Activated CD8-positive, alpha-beta memory T cell treated with anti-CD3 and anti-CD28 coated beads, Interleukin-2, amount 10 ng/mL, durations not matched to agents 7 days and 5 days (primary cell): ENCODE data around the gene DLL1. TPM values are rescaled to one million over a fixed set of nuclear protein-coding genes. Genes with fewer than 3 reads are reported as not detected.
A peak's percentile ranks its signal among the peaks of the same experiment; 100 is the strongest.

Experiments
- ATAC-seq: fragments of 150-1000 bp; cut with Tn5 transposase; one replicate; pipeline ENCODE4 v1.10.0; 2021; ENCODE audit warnings: moderate library complexity
- CTCF ChIA-PET: fragments of 350-600 bp; sonication (Branson Sonifier 250); formaldehyde crosslinking; loops from one replicate; lab custom pipeline; 2021; ENCODE audit warnings: antibody characterized with exemption; lab: Charles Lee
- DNase-seq: peaks from one replicate; pipeline ENCODE4 v3.0.0-alpha.2; 2020
- H3K27ac Mint-ChIP-seq: one replicate; pipeline ENCODE4 v1.8.0; 2021; ENCODE audit warnings: mild to moderate bottlenecking, mixed read lengths
- H3K27me3 Mint-ChIP-seq: one replicate; pipeline ENCODE4 v1.8.0; 2021; ENCODE audit warnings: mixed read lengths
- H3K36me3 Mint-ChIP-seq: one replicate; pipeline ENCODE4 v1.8.0; 2021; ENCODE audit warnings: mild to moderate bottlenecking, mixed read lengths
- H3K4me1 Mint-ChIP-seq: one replicate; pipeline ENCODE4 v1.8.0; 2021; ENCODE audit warnings: mixed read lengths
- H3K4me3 Mint-ChIP-seq: one replicate; pipeline ENCODE4 v1.8.0; 2021; ENCODE audit warnings: mild to moderate bottlenecking, moderate library complexity, mixed read lengths
- H3K9me3 Mint-ChIP-seq: one replicate; pipeline ENCODE4 v1.8.0; 2022; ENCODE audit warnings: low read depth, mixed read lengths
- total RNA-seq, 2 experiments: library from RNA; stranded (reverse); gene quantifications; one replicate each; pipeline ENCODE4 v1.2.3, GENCODE V29; 2021

DLL1 gene
- total RNA-seq, 2 experiments from 2014 or later, result 0.37 to 1.2 TPM

GRCh38 chr6:170306324-170307079 is 15.6 kb upstream of the DLL1 start, which contains the start of gene FAM120B:
Gene FAM120B (plus strand): TSS chr6:170306758. CDS start chr6:170317391, 10,633 bp downstream.
- Mint-ChIP-seq H3K4me3 (peak within 1 kb of the TSS; percentile 93), H3K4me1 (peaks cover 33% of the 10 kb centered on the region), H3K9me3 (peaks cover 4% of the 10 kb centered on the region), H3K27ac (peak within 1 kb of the TSS; percentile 91), H3K27me3 (peaks cover 22% of the 10 kb centered on the region), H3K36me3 (peaks cover 16% of the 10 kb centered on the region)
- DNase-seq (peak; percentile 96), ATAC-seq (peak; percentile 96)
- CTCF ChIA-PET, result interaction anchor here (1.4 kb wide), 1 partner anchor 211 kb away, joined by 5 read pairs; no protein-coding TSS in a partner anchor

- H3K4me3 Mint-ChIP-seq, result peak overlapping the region; percentile 93
- H3K36me3 Mint-ChIP-seq, result peaks cover 13% of the 10 kb centered on the region
- peaks cover 30% of the 10 kb centered on the region for H3K4me1 Mint-ChIP-seq
- CTCF ChIA-PET, result interaction anchor here (1.4 kb wide), 1 partner anchor 211 kb away, joined by 5 read pairs; no protein-coding TSS in a partner anchor
- ATAC-seq (no peak), DNase-seq (no peak)
- peaks cover 5% of the 10 kb centered on the region for H3K9me3 Mint-ChIP-seq
- H3K27ac Mint-ChIP-seq, result peak overlapping the region; percentile 10
- H3K27me3 Mint-ChIP-seq, result peaks cover 24% of the 10 kb centered on the region
These were observed 15.0 kb upstream of the DLL1 start for GRCh38 chr6:170305805-170306323.

GRCh38 chr6:170301184-170301583 is 10.3 kb upstream of the DLL1 start:
- CTCF ChIA-PET, result no interaction called here
- Mint-ChIP-seq H3K36me3 (peaks cover 6% of the 10 kb centered on the region), H3K27me3 (peaks cover 63% of the 10 kb centered on the region), H3K27ac (no peak overlapping the region), H3K9me3 (peaks cover 5% of the 10 kb centered on the region), H3K4me3 (no peak overlapping the region), H3K4me1 (peaks cover 8% of the 10 kb centered on the region)
- DNase-seq (no peak), ATAC-seq (no peak)

- H3K27me3 Mint-ChIP-seq, result peaks cover 73% of the 10 kb centered on the region
These were observed 7.8 kb upstream of the DLL1 start for GRCh38 chr6:170298688-170299087.

GRCh38 chr6:170297576-170298330 is 6.9 kb upstream of the DLL1 start:
- DNase-seq (no peak), ATAC-seq (no peak)
- Mint-ChIP-seq H3K36me3 (peaks cover 6% of the 10 kb centered on the region), H3K9me3 (peaks cover 5% of the 10 kb centered on the region), H3K4me3 (no peak overlapping the region), H3K27me3 (peaks cover 80% of the 10 kb centered on the region), H3K27ac (no peak overlapping the region), H3K4me1 (peaks cover 19% of the 10 kb centered on the region)
- CTCF ChIA-PET, result no interaction called here

More at GRCh38 chr6:170298688-170299087, 7.8 kb upstream of the DLL1 start:
- no peak for ATAC-seq
- Mint-ChIP-seq H3K27ac (no peak overlapping the region), H3K9me3 (peaks cover 5% of the 10 kb centered on the region), H3K4me1 (peaks cover 12% of the 10 kb centered on the region), H3K36me3 (peaks cover 6% of the 10 kb centered on the region), H3K4me3 (no peak overlapping the region)
- DNase-seq, result no peak
- CTCF ChIA-PET, result no interaction called here

GRCh38 chr6:170296746-170297575 is 6.1 kb upstream of the DLL1 start:
- peaks cover 26% of the 10 kb centered on the region for H3K4me1 Mint-ChIP-seq
- H3K4me3 Mint-ChIP-seq, result no peak overlapping the region
- H3K27ac Mint-ChIP-seq, result no peak overlapping the region
- peaks cover 80% of the 10 kb centered on the region for H3K27me3 Mint-ChIP-seq
- CTCF ChIA-PET, result no interaction called here
- H3K9me3 Mint-ChIP-seq, result peaks cover 5% of the 10 kb centered on the region
- H3K36me3 Mint-ChIP-seq, result peaks cover 6% of the 10 kb centered on the region
- DNase-seq, result no peak
- ATAC-seq, result no peak

- peaks cover 3% of the 10 kb centered on the region for H3K36me3 Mint-ChIP-seq
- H3K4me1 Mint-ChIP-seq, result peaks cover 29% of the 10 kb centered on the region
- CTCF ChIA-PET, result no interaction called here
- DNase-seq (no peak), ATAC-seq (no peak)
- no peak overlapping the region for H3K27ac Mint-ChIP-seq
- peaks cover 79% of the 10 kb centered on the region for H3K27me3 Mint-ChIP-seq
- no peak overlapping the region for H3K4me3 Mint-ChIP-seq
- no peaks in the 10 kb centered on the region for H3K9me3 Mint-ChIP-seq
These were observed 5.5 kb upstream of the DLL1 start for GRCh38 chr6:170296423-170296745.

GRCh38 chr6:170295510-170296422 is 4.9 kb upstream of the DLL1 start:
- DNase-seq (no peak), ATAC-seq (peak; percentile 30)
- peaks cover 2% of the 10 kb centered on the region for H3K36me3 Mint-ChIP-seq
- CTCF ChIA-PET, result no interaction called here
- H3K27ac Mint-ChIP-seq, result no peak overlapping the region
- H3K27me3 Mint-ChIP-seq, result peaks cover 80% of the 10 kb centered on the region
- peak overlapping the region; percentile 51 for H3K4me3 Mint-ChIP-seq
- H3K9me3 Mint-ChIP-seq, result no peaks in the 10 kb centered on the region
- H3K4me1 Mint-ChIP-seq, result peaks cover 29% of the 10 kb centered on the region

- DNase-seq, result no peak
- H3K4me3 Mint-ChIP-seq, result peak overlapping the region; percentile 19
- H3K27ac Mint-ChIP-seq, result no peak overlapping the region
- peaks cover 31% of the 10 kb centered on the region for H3K4me1 Mint-ChIP-seq
- peaks cover 82% of the 10 kb centered on the region for H3K27me3 Mint-ChIP-seq
- ATAC-seq, result no peak
- H3K9me3 Mint-ChIP-seq, result no peaks in the 10 kb centered on the region
- peaks cover under 1% of the 10 kb centered on the region for H3K36me3 Mint-ChIP-seq
- CTCF ChIA-PET, result interaction anchor here (0.8 to 1.1 kb wide), 2 partner anchors 14 to 463 kb away, joined by 3 read pairs; no protein-coding TSS in a partner anchor
These were observed 4.1 kb upstream of the DLL1 start for GRCh38 chr6:170294813-170295509.

GRCh38 chr6:170294298-170294730 is 3.4 kb upstream of the DLL1 start:
- CTCF ChIA-PET, result interaction anchor here (0.8 to 1.1 kb wide), 2 partner anchors 13 to 463 kb away, joined by 3 read pairs; no protein-coding TSS in a partner anchor
- H3K27ac Mint-ChIP-seq, result no peak overlapping the region
- peaks cover 77% of the 10 kb centered on the region for H3K27me3 Mint-ChIP-seq
- H3K9me3 Mint-ChIP-seq, result no peaks in the 10 kb centered on the region
- H3K4me3 Mint-ChIP-seq, result no peak overlapping the region
- no peak for ATAC-seq
- H3K4me1 Mint-ChIP-seq, result peaks cover 31% of the 10 kb centered on the region
- no peak for DNase-seq
- no peaks in the 10 kb centered on the region for H3K36me3 Mint-ChIP-seq

- ATAC-seq (no peak), DNase-seq (peak; percentile 30)
- H3K9me3 Mint-ChIP-seq, result no peaks in the 10 kb centered on the region
- no peaks in the 10 kb centered on the region for H3K36me3 Mint-ChIP-seq
- no peak overlapping the region for H3K4me3 Mint-ChIP-seq
- peaks cover 74% of the 10 kb centered on the region for H3K27me3 Mint-ChIP-seq
- H3K27ac Mint-ChIP-seq, result no peak overlapping the region
- H3K4me1 Mint-ChIP-seq, result peaks cover 33% of the 10 kb centered on the region
- CTCF ChIA-PET, result interaction anchor here (1.1 to 3.7 kb wide), 6 partner anchors 9 to 462 kb away, joined by 3 to 18 read pairs (median 6); no protein-coding TSS in a partner anchor
These were observed 2.7 kb upstream of the DLL1 start for GRCh38 chr6:170293341-170294231.
